Ishikawa (cell line): Measurements from ENCODE around the gene RABEP2.

ENCODE experiments used
- CEBPB ChIP-seq: IDR thresholded peaks from 2 replicates; pipeline ENCODE4 v1.6.1; 2012
- EGR1 ChIP-seq: IDR thresholded peaks from 2 replicates; pipeline ENCODE4 v1.6.1; 2012
- EP300 ChIP-seq: IDR thresholded peaks from 2 replicates; pipeline ENCODE4 v1.6.1; 2012; ENCODE audit warnings: borderline replicate concordance
- NFIC ChIP-seq: IDR thresholded peaks from 2 replicates; pipeline ENCODE4 v1.6.1; 2012
- TEAD4 ChIP-seq: IDR thresholded peaks from 2 replicates; pipeline ENCODE4 v1.6.1; 2012
- YY1 ChIP-seq: IDR thresholded peaks from 2 replicates; pipeline ENCODE4 v1.6.1; 2012; ENCODE audit warnings: low read depth
- ZBTB7A ChIP-seq: IDR thresholded peaks from 2 replicates; pipeline ENCODE4 v1.6.1; 2012; ENCODE audit warnings: low read depth
- TF ChIP-seq, protein P1 (sequence below): IDR thresholded peaks from 2 replicates; pipeline ENCODE4 v1.6.1; 2012

The RABEP2 gene

DNA sequence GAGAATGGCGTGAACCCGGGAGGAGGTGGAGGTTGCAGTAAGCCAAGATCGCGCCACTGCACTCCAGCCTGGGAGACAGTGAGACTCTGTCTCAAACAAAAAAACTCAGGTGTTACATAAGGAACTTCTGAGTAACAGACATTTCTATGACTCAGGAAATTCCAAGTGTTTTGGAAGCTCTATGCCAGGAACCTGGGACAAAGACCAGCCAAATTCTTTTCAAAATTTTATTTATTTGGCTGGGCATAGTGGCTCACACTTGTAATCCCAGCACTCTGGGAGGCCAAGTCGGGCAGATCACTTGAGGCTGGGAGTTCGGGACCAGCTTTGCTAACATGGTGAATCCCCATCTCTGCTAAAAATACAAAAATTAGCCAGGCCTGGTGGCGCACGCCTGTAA is 66.6 kb downstream of the RABEP2 start:
- no peak for TF ChIP-seq TEAD4
- TF ChIP-seq EGR1, result no peak
- TF ChIP-seq NFIC, result no peak
- no peak for TF ChIP-seq YY1
- TF ChIP-seq ZBTB7A, result no peak
- TF ChIP-seq, protein P1, sequence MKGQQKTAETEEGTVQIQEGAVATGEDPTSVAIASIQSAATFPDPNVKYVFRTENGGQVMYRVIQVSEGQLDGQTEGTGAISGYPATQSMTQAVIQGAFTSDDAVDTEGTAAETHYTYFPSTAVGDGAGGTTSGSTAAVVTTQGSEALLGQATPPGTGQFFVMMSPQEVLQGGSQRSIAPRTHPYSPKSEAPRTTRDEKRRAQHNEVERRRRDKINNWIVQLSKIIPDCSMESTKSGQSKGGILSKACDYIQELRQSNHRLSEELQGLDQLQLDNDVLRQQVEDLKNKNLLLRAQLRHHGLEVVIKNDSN, result no peak
- TF ChIP-seq CEBPB, result no peak
- TF ChIP-seq EP300, result no peak
